GM19438 (cell line): ENCODE measurements around the gene TLR2.

Experiments used
- ATAC-seq: cut with Tn5 transposase; IDR thresholded peaks from one replicate; pipeline ENCODE4 v1.9.1; 2021; ENCODE audit warnings: low read depth; ENCODE audit not compliant: unreplicated experiment

Gene TLR2, protein sequence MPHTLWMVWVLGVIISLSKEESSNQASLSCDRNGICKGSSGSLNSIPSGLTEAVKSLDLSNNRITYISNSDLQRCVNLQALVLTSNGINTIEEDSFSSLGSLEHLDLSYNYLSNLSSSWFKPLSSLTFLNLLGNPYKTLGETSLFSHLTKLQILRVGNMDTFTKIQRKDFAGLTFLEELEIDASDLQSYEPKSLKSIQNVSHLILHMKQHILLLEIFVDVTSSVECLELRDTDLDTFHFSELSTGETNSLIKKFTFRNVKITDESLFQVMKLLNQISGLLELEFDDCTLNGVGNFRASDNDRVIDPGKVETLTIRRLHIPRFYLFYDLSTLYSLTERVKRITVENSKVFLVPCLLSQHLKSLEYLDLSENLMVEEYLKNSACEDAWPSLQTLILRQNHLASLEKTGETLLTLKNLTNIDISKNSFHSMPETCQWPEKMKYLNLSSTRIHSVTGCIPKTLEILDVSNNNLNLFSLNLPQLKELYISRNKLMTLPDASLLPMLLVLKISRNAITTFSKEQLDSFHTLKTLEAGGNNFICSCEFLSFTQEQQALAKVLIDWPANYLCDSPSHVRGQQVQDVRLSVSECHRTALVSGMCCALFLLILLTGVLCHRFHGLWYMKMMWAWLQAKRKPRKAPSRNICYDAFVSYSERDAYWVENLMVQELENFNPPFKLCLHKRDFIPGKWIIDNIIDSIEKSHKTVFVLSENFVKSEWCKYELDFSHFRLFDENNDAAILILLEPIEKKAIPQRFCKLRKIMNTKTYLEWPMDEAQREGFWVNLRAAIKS

GRCh38 chr4:153684182-153684970, at the start of gene TLR2:
Gene TLR2 (plus strand): TSS chr4:153684280. CDS start chr4:153702908, 18,628 bp downstream.
- peak; percentile 95 for ATAC-seq

GRCh38 chr4:153634738-153635353, 49.2 kb upstream of the TLR2 start:
- no peak for ATAC-seq

GRCh38 chr4:153635846-153636245, 48.2 kb upstream of the TLR2 start:
- no peak for ATAC-seq

GRCh38 chr4:153637201-153637600, 46.9 kb upstream of the TLR2 start:
- ATAC-seq, result no peak

GRCh38 chr4:153638011-153638410, 46.1 kb upstream of the TLR2 start:
- no peak for ATAC-seq

DNA sequence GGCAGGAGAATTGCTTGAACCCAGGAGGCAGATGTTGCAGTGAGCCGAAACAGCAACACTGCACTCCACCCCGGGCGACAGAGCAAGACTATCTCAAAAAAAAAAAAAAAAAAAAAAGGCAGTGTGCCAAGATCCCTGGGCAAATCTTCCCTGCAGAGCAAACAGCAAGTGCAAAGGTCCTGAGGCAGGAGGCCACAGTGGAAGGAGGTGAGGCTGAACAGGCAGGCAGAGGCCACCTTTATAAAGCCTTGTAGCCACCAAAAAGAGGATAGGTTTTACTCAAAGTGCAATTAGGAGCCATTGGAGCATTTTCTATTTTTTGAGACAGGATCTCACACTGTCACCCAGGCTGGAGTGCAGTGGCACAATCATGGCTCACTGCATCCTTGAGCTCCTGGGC, 45.1 kb upstream of the TLR2 start:
- no peak for ATAC-seq

GRCh38 chr4:153639833-153640802, 44.0 kb upstream of the TLR2 start:
- no peak for ATAC-seq

GRCh38 chr4:153641532-153641931, 42.5 kb upstream of the TLR2 start:
- no peak for ATAC-seq

DNA sequence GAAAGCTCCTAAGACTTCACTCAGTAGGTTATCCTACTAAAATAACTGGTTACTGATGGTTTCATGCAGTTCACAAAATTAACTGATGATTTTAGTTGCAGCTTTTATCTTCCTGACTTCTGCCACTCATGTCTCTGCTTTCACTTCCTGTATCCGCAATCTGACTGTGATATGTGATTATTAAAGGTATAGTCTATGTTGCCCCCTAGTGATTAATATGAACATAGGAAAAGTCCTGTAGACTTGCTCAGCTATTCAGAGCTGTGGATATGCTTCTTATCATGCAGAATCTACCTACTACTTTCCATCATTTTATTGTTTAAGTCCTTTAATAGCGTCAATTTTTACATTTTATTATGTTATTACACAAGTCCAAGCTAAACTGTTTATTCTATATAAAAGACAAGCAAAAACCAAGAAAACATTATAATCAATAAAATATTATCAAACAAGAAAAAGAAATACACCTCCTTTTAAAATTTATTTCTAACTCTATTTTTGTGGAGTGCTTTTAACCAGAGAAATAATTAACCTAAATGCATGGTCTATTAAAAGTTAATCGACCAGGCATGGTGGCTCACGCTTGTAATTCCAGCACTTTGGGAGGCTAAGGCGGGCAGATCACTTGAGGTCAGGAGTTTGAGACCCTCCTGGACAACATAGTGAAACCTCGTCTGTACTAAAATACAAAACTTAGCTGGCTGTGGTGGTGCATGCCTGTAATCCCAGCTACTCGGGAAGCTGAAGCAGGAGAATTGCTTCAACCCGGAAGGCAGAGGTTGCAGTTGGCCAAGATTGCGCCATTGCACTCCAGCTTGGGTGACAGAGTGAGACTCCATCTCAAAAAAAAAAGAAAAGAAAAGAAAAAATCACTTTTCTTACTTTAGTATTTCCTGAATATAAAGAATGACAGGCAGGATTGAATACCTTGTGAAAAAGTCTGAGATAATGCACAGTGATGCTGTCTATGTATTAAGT, 40.4 kb upstream of the TLR2 start:
- ATAC-seq, result peak; percentile 89

- no peak for ATAC-seq
These were observed 38.9 kb upstream of the TLR2 start for GRCh38 chr4:153645183-153645582.

DNA sequence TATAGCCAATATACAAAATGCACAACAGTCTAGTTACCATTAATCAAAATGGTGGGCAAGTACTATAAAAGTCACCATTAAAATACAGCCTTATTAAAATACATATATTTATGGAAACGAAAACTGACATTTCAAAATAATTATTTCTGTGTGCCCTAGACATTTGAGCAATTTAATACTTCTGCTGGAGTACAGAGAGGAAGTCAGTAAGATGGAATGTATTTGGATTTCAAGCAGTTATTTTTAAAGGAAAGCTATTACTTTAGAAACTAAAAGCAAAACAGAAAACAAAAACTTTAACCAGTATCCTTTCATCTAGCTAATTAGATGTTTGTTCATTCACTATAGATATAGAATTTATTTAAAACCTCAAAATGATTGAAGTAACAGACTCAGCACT, 37.8 kb upstream of the TLR2 start:
- no peak for ATAC-seq

GRCh38 chr4:153646978-153647377, 37.1 kb upstream of the TLR2 start:
- no peak for ATAC-seq

DNA sequence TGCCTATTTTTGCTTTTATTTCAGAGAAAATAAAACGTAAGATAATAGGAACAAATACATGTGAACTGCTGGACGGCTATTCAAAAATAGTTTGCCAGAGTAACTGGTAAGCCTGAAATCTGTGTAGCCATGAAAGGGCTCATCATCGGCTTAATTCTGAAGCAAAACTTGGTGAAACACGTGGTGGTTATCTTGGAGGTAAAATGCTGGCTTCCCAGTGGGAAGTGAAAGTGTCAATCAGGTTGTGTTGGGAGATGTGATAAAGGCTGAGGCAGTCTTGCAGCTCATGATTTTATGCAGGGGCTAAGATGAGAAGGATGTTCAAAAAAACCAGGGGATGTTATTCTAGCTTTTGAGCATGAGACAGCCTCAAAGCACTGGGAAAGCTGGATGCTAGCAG, 36.1 kb upstream of the TLR2 start:
- no peak for ATAC-seq

DNA sequence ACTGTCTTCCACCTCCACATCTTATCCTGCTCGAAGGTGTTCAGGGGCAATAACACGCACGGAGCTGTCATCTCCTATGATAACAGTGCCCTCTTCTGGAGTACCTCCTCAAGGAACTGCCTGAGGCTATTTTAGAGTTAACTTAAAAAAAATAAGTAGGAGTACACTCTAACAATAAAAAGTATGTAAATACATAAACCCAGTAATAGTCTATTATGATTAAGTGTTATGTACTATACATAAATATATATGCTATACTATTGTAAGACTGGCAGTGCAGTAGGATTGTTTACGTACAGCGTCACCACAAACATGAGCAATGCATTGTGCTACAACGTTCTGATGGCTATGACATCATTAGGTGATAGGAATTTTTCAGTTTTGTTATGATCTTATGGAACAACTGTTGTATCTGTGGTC, 34.5 kb upstream of the TLR2 start:
- no peak for ATAC-seq

DNA sequence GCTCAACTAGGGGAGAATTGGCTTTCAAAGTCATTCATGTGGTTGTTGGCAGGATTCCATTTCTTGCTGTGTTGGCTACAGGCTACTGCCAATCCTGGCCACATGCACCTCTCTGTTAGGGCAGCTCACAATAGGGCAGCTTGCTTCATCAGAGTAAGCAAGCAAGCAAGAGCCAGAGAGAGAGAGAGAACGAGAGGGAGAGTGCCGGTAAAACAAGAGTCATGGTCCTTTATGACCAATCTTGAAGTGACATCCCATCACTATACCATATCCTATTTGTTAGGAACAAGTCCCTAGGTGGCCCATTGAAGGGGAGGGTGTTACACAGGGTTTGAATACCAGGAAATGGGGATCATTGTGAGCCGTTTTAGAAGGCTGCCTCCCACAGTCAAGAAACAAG, 33.0 kb upstream of the TLR2 start:
- ATAC-seq, result no peak

DNA sequence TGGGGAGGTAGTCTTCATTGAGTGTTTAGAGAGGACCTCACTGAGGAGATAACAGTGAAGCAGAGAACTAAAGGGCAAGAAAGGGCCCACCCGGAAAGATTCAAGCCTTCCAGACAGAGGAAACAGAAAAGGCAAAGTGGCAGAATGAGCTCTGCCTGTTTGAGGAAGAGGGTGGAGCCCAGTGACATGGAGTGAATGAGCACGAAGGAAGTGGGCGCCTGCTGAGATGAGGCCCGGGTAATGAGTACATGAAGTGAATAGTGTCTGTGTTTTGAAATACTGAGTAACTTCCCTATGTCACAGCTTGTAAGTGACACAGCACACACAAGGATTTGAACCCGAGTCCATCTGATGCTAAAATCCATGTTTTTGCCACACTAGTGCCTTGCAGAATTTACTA, 32.5 kb upstream of the TLR2 start:
- ATAC-seq, result no peak

GRCh38 chr4:153652051-153652784, 31.9 kb upstream of the TLR2 start:
- ATAC-seq, result no peak
